ENCODE data around the gene FOXP2. TPM values are rescaled to one million over a fixed set of nuclear protein-coding genes. Genes with fewer than 3 reads are reported as not detected.
"Not testable (repeated sequence)": the region's sequence is repeated elsewhere in the genome, so short reads cannot be mapped to it uniquely, and the experiment has no call there.

Gene FOXP2
- polyA plus RNA-seq (ENCODE audit: low read depth in 6 of 6) = not detected

DNA sequence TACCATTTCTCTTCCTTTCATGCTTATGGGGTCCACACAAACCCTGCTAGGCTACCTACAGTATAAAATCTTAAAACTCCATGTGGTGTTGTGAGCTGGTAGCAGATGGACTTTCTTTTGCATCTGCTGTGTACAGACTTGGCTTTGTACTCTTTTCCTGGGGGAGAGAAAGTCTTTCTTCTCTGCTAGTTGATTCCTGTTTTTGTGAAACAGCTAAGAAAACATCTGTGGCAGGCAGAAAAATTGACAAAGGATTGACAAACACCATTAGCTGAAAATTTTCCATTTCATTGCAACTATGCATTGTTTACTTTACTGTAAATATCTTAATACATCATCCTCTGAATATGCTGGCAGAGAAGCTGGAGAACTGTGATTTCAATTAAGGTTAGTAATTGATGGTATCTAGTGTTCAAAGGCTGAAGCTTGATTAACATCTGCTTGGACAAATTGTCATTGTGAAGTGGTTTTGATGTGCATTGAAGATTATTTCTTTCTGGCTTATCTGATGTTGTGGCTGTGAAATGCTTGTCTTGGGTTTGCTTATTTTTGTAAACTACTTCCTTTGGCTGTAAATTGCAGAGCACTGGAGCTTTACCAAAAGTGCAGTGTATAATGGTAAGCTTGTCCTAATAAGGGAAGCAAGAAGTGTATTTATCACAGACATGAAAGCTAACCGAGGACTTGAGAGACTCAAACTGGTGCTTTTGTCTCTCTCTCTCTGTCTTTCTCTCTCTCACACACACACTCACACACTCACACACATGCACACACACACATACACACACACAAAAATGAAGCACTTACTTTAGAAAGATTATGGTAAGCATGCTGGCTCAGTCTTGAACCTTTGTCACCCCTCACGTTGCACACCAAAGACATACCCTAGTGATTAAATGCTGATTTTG is at the start of gene FOXP2:
Gene FOXP2 (plus strand): TSS at position 660 of the 908 bp plus-strand sequence. CDS start 11,697 bp downstream, outside the sequence.
- DNase-seq (no peak), ATAC-seq (ENCODE audit: low read depth in 2 of 2) (no peak)
- Mint-ChIP-seq H3K9me3 (no peaks in the 10 kb centered on the region), H3K36me3 (no peaks in the 10 kb centered on the region), H3K4me3 (no peak within 1 kb of the TSS), H3K4me1 (no peaks in the 10 kb centered on the region), H3K27me3 (no peaks in the 10 kb centered on the region), H3K27ac (no peak within 1 kb of the TSS)

DNA sequence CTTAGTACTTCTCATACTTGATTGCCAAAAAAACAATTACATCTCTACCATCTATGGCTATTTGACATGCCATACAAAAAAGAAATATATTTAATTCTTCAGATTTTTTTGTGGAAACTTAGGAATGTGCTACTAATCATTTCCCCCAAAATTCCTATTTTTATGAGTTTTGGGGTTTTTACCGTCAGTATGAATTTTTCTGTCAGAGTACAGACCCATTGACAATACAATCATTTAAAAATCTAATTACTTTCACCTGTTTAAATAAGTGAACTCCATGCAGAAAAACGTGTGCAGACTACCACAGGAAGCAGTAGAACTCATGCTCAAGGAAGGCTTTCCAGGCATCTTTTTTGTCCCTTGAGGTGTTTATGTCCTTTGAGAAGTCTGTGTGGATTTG is 48.8 kb upstream of the FOXP2 start:
- no peak overlapping the region for H3K4me3 Mint-ChIP-seq
- H3K27me3 Mint-ChIP-seq = no peaks in the 10 kb centered on the region
- peaks cover 0 to 2% (median 0%) of the 10 kb centered on the region in 7 donors for H3K9me3 Mint-ChIP-seq
- no peak for ATAC-seq (ENCODE audit: low read depth in 2 of 2)
- H3K36me3 Mint-ChIP-seq = no peaks in the 10 kb centered on the region
- DNase-seq = no peak
- no peak overlapping the region for H3K27ac Mint-ChIP-seq
- H3K4me1 Mint-ChIP-seq = no peaks in the 10 kb centered on the region

- Mint-ChIP-seq H3K4me3 (no peak overlapping the region), H3K36me3 (no peaks in the 10 kb centered on the region), H3K9me3 (no peaks in the 10 kb centered on the region), H3K27ac (no peak overlapping the region), H3K4me1 (no peaks in the 10 kb centered on the region), H3K27me3 (no peaks in the 10 kb centered on the region)
- no peak for ATAC-seq (ENCODE audit: low read depth in 2 of 2)
- DNase-seq = no peak
Measured at GRCh38 chr7:114368492-114368891, 46.1 kb upstream of the FOXP2 start.

GRCh38 chr7:114369294-114369693 is 45.3 kb upstream of the FOXP2 start:
- no peak for ATAC-seq (ENCODE audit: low read depth in 2 of 2)
- Mint-ChIP-seq H3K4me3 (no peak overlapping the region), H3K27me3 (no peaks in the 10 kb centered on the region)

DNA sequence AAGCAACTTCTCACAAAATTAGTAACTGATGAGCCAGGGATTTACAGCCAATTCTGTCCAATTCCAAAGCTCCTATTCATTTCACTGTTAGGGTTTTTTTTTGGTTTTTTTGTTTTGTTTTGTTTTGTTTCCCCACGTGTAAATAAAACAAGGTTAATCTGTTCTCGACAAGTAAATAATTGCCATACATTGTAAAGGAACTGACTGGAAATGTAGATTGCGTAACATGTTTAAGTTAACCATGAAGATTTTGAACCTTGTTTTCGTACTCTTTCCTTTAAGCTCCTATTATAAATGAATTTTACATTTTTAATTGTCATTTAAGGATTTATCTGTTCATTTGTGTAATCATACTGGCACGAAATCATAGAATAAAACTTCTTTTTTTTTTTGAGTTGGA is 42.0 kb upstream of the FOXP2 start:
- no peaks in the 10 kb centered on the region for H3K9me3 Mint-ChIP-seq
- ATAC-seq (ENCODE audit: low read depth in 2 of 2) (no peak), DNase-seq (no peak)
- H3K4me3 Mint-ChIP-seq = no peak overlapping the region
- no peaks in the 10 kb centered on the region for H3K27me3 Mint-ChIP-seq
- H3K4me1 Mint-ChIP-seq = no peaks in the 10 kb centered on the region
- H3K36me3 Mint-ChIP-seq = no peaks in the 10 kb centered on the region
- H3K27ac Mint-ChIP-seq = no peak overlapping the region

More at GRCh38 chr7:114369294-114369693, 45.3 kb upstream of the FOXP2 start:
- Mint-ChIP-seq H3K36me3 (no peaks in the 10 kb centered on the region), H3K9me3 (no peaks in the 10 kb centered on the region), H3K4me1 (no peaks in the 10 kb centered on the region), H3K27ac (no peak overlapping the region)
- no peak for DNase-seq

- H3K27ac Mint-ChIP-seq = no peak overlapping the region
Measured at GRCh38 chr7:114375907-114376306, 38.7 kb upstream of the FOXP2 start.

GRCh38 chr7:114383946-114384345 is 30.7 kb upstream of the FOXP2 start:
- ATAC-seq (ENCODE audit: low read depth in 2 of 2); DNase-seq; H3K27me3 Mint-ChIP-seq; H3K27ac Mint-ChIP-seq; H3K4me3 Mint-ChIP-seq; H3K9me3 Mint-ChIP-seq; H3K4me1 Mint-ChIP-seq; H3K36me3 Mint-ChIP-seq: not testable (repeated sequence)

More at GRCh38 chr7:114375907-114376306, 38.7 kb upstream of the FOXP2 start:
- no peaks in the 10 kb centered on the region for H3K27me3 Mint-ChIP-seq
- no peaks in the 10 kb centered on the region for H3K4me1 Mint-ChIP-seq
- H3K36me3 Mint-ChIP-seq = no peaks in the 10 kb centered on the region
- ATAC-seq (ENCODE audit: low read depth in 2 of 2) = no peak
- no peak for DNase-seq
- no peak overlapping the region for H3K4me3 Mint-ChIP-seq
- peaks cover 0 to 6% (median 0%) of the 10 kb centered on the region in 7 donors for H3K9me3 Mint-ChIP-seq

DNA sequence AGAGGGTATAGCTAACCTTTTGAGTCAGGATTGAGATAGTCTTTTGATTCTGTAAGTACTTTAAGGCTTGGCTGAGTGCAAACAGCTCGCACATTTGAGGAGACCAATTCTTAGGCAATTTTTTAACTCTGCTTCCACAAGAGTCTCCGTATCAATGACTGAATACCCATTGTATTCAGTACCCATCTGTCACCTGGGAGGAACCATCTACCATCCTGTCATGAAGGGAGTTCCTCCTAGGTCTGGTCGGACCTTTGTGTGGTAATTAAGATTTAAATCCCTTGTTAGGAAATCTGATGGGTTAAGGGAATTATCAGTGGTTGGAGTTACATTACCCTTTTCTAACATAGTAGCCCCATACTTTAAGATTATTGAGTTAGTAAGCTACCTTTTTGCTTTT is 30.3 kb upstream of the FOXP2 start:
- H3K9me3 Mint-ChIP-seq; H3K27me3 Mint-ChIP-seq; H3K27ac Mint-ChIP-seq; H3K4me3 Mint-ChIP-seq; ATAC-seq (ENCODE audit: low read depth in 2 of 2); DNase-seq; H3K4me1 Mint-ChIP-seq; H3K36me3 Mint-ChIP-seq: not testable (repeated sequence)

DNA sequence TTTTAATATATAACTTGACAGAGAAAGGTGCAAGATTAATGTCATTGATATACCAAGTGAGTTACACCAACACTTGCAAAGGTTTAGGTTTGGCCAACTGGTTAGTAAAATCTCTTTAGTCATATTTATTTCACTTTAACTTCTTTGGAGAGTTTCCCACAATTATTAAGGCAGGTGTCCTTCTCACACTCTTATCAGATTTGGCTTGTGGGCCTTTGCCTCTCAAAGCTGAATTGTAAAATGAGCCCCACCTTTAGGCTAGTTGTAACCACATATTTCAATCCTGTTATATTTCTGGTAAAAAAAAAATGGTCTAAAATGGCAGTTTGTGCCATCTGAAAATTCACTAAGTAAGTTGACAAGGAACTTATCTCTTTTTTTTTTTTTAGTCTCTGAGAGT is 26.6 kb upstream of the FOXP2 start:
- Mint-ChIP-seq H3K36me3 (no peaks in the 10 kb centered on the region), H3K9me3 (peaks cover 0 to 4% (median 0%) of the 10 kb centered on the region in 7 donors), H3K27me3 (no peaks in the 10 kb centered on the region), H3K4me3 (no peak overlapping the region), H3K4me1 (no peaks in the 10 kb centered on the region), H3K27ac (no peak overlapping the region)
- no peak for ATAC-seq (ENCODE audit: low read depth in 2 of 2)
- no peak for DNase-seq

DNA sequence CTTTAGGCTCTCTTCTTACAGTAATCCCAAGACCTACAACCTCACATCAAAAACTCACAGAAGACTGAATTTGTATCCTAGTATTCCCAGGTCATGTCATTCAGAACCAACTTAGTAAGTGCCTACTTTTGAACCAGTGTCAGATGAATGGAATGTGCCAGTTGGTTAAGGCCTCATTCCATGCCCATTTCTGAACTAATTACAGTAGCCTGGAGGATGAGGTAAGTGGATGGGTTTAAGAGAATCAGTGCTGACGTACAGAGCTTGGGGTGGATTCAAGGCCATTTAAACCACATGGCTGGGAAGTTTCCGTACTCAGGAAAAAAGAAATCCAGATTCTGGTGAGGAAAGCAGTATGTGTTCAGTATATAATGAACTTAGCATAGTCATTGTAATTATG is 21.9 kb upstream of the FOXP2 start:
- Mint-ChIP-seq H3K36me3 (no peaks in the 10 kb centered on the region), H3K4me1 (no peaks in the 10 kb centered on the region), H3K27ac (no peak overlapping the region), H3K27me3 (no peaks in the 10 kb centered on the region), H3K4me3 (no peak overlapping the region), H3K9me3 (peaks cover 0 to 4% (median 0%) of the 10 kb centered on the region in 7 donors)
- no peak for ATAC-seq (ENCODE audit: low read depth in 2 of 2)
- DNase-seq = no peak

DNA sequence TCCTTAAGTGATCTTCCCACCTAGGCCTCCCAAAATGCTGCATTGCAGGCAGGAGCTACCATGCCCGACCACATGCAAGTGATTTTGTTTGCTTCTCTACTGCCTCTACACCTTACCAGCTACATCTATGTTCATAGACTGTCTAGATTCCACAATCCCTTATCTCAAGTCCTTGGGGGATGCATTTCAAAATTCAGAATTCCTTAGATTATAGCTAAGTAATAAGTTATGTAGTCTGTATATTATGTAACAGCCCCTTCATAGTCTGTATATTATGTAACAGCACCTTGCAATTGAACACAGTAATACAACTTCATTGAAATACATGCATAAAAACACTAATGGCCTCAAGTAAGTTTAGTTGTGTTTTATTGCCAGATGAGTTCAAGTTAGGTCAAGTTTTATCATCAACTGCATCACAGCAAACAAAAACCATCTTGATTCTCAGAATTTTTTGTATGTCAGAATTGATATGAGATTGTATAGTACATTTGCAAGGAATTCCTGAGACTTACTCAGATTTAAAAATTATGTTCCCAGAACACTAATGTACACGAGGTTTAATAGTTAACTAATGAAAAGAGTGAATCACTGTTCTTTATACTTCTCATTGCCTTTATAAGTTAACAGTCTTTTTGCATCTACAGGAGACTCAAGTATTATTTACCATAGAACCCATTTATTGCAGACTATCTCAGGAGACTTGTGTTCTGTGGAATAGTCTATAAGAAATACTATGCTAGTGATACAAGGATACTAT is 11.6 kb upstream of the FOXP2 start:
- DNase-seq = no peak
- Mint-ChIP-seq H3K36me3 (no peaks in the 10 kb centered on the region), H3K27ac (peak overlapping the region in 1 of 6 donors; percentile 42), H3K9me3 (peaks cover 0 to 2% (median 0%) of the 10 kb centered on the region in 7 donors), H3K27me3 (no peaks in the 10 kb centered on the region), H3K4me3 (no peak overlapping the region), H3K4me1 (no peaks in the 10 kb centered on the region)
- ATAC-seq (ENCODE audit: low read depth in 2 of 2) = no peak

DNA sequence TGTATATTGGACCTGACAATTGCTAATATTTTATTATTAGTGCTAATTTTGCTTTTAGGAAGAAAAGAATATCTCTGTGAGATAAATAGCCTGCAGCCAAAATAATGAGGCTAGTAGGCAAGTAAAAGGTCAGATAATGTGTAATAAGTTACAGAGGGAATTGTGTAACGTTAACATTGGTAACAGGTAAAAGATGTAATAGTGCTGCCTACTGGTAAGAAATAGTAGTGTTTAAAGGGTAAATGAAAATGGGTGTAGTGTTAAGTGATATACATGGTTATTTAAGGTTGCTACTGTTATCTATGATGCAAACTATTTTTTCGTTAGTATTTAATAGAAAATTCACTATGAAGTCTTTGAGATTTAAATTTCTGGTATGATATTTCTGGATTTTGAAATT is 9.2 kb upstream of the FOXP2 start:
- ATAC-seq (ENCODE audit: low read depth in 2 of 2) (no peak), DNase-seq (no peak)
- Mint-ChIP-seq H3K4me1 (no peaks in the 10 kb centered on the region), H3K4me3 (no peak overlapping the region), H3K27ac (no peak overlapping the region), H3K9me3 (peaks cover 0 to 2% (median 0%) of the 10 kb centered on the region in 7 donors), H3K27me3 (no peaks in the 10 kb centered on the region), H3K36me3 (no peaks in the 10 kb centered on the region)

- H3K9me3 Mint-ChIP-seq = no peaks in the 10 kb centered on the region
- DNase-seq (no peak), ATAC-seq (ENCODE audit: low read depth in 2 of 2) (no peak)
- H3K27ac Mint-ChIP-seq = no peak overlapping the region
- no peaks in the 10 kb centered on the region for H3K36me3 Mint-ChIP-seq
- H3K27me3 Mint-ChIP-seq = no peaks in the 10 kb centered on the region
- H3K4me1 Mint-ChIP-seq = no peaks in the 10 kb centered on the region
- no peak overlapping the region for H3K4me3 Mint-ChIP-seq
Measured at GRCh38 chr7:114409750-114410149, 4.9 kb upstream of the FOXP2 start.

GRCh38 chr7:114412548-114412947 is 2.1 kb upstream of the FOXP2 start:
- DNase-seq (no peak), ATAC-seq (ENCODE audit: low read depth in 2 of 2) (no peak)
- no peaks in the 10 kb centered on the region for H3K9me3 Mint-ChIP-seq
- no peak overlapping the region for H3K4me3 Mint-ChIP-seq
- no peaks in the 10 kb centered on the region for H3K27me3 Mint-ChIP-seq
- H3K27ac Mint-ChIP-seq = no peak overlapping the region
- no peaks in the 10 kb centered on the region for H3K4me1 Mint-ChIP-seq
- H3K36me3 Mint-ChIP-seq = no peaks in the 10 kb centered on the region

Measured in naive B cell (primary cell).